Sigmoid colon (tissue), 7 donors: ENCODE data around the gene SNTA1. TPM values are rescaled to one million over a fixed set of nuclear protein-coding genes. Genes with fewer than 3 reads are reported as not detected.

Source experiments
- DNase-seq: peaks from one replicate; pipeline ENCODE4 v3.0.0-alpha.2; 2019
- H3K27ac ChIP-seq, 4 donors: fragments of 200-600 bp; sonication (generic); one replicate each; pipeline ENCODE4 v1.5.1; 2016 to 2019; ENCODE audit warnings: mild to moderate bottlenecking in 1 of 4
- H3K27me3 ChIP-seq, 3 donors: fragments of 200-600 bp; sonication (generic); one replicate each; pipeline ENCODE4 v1.5.1; 2019; ENCODE audit warnings: mild to moderate bottlenecking in 1 of 3
- H3K36me3 ChIP-seq, 4 donors: fragments of 200-600 bp; sonication (generic); one replicate each; pipeline ENCODE4 v1.5.1; 2016 to 2019
- H3K4me1 ChIP-seq, 4 donors: fragments of 200-600 bp; sonication (generic); one replicate each; pipeline ENCODE4 v1.5.1; 2017 to 2019
- H3K4me3 ChIP-seq, 4 donors: fragments of 200-600 bp; sonication (generic); one replicate each; pipeline ENCODE4 v1.5.1; 2017 to 2019; ENCODE audit warnings: mild to moderate bottlenecking in 2 of 4, moderate library complexity in 1 of 4
- H3K9me3 ChIP-seq, 4 donors: fragments of 200-600 bp in 3 of 4; sonication (generic) in 3 of 4; one replicate each; pipeline versions ENCODE4 v1.5.1 to v1.6.1; 2013 to 2019
- CTCF ChIP-seq, 4 experiments: fragments of 450-650 bp in 3 of 4; fragments of 200-600 bp in 1 of 4; IDR thresholded peaks; one replicate each; pipeline ENCODE4 v1.5.1; 2016 to 2019; ENCODE audit warnings: antibody characterized with exemption in 4 of 4, mild to moderate bottlenecking in 3 of 4, moderate library complexity in 2 of 4
- EP300 ChIP-seq, 4 donors: sonication (generic); formaldehyde crosslinking; IDR thresholded peaks; one replicate each; pipeline ENCODE4 v1.6.1; 2017; ENCODE audit warnings: antibody characterized with exemption in 4 of 4
- POLR2A ChIP-seq, 2 donors: fragments of 450-650 bp; IDR thresholded peaks; one replicate each; pipeline ENCODE4 v1.6.1; 2016; ENCODE audit warnings: antibody characterized with exemption in 2 of 2, mild to moderate bottlenecking in 2 of 2, moderate library complexity in 2 of 2
- POLR2AphosphoS5 ChIP-seq, 4 donors: sonication (generic); formaldehyde crosslinking; IDR thresholded peaks; one replicate each; pipeline ENCODE4 v1.6.1; 2017; ENCODE audit warnings: antibody characterized with exemption in 4 of 4
- WGBS, 2 donors: extraction: QIAGEN DNeasy Blood & Tissue Kit; methylation state at CpG; one replicate each; pipeline ENCODE4 v1.1.7; 2013; 5-methylcytosine and 5-hydroxymethylcytosine counted together
- intact Hi-C: fragments of 100-400 bp; cut with DNase I; formaldehyde crosslinking; loops from one replicate; pipeline ENCODE4 v1.15.1; 2023
- polyA plus RNA-seq, 3 donors: library from polyadenylated mRNA; stranded (reverse); fragments of 200-250 nt; gene quantifications; one replicate each; pipeline ENCODE4 v1.2.3, GENCODE V29; 2013
- total RNA-seq, 4 donors: library from RNA; depleted of rRNA; stranded (reverse); fragments of >200 nt; gene quantifications; one replicate each; pipeline ENCODE4 v1.1.0, GENCODE V29; 2016
- donor health status: healthy with polysubstance abuse.
- donor health status: Bipolar disorder and iron deficiency.
- donor health status: healthy.

Gene SNTA1
- total and polyA plus RNA-seq, 7 donors: 5.8 to 42.7 (median 29.3) TPM

- no peaks in the 10 kb centered on the region for H3K9me3 ChIP-seq
- WGBS, 2 donors: 87 to 88% methylated on average over 4 of the region's 4 CpGs
Measured at GRCh38 chr20:33373735-33374605, 69.6 kb downstream of the SNTA1 start.

GRCh38 chr20:33372993-33373441, 70.5 kb downstream of the SNTA1 start:
- no peak for DNase-seq
- Histone ChIP-seq H3K4me1 (peaks cover 0 to 7% (median 0%) of the 10 kb centered on the region in 4 donors), H3K27ac (peak overlapping the region in 2 of 4 donors; percentile 15 to 55), H3K27me3 (no peaks in the 10 kb centered on the region), H3K4me3 (no peak overlapping the region), H3K36me3 (peaks cover 0 to 93% (median 18%) of the 10 kb centered on the region in 4 donors), H3K9me3 (no peaks in the 10 kb centered on the region)
- intact Hi-C loops: no loop called here
- 90 to 93% methylated on average over 4 of the region's 4 CpGs for WGBS, 2 donors
- TF ChIP-seq EP300 (IDR thresholded peaks at IDR 0.05) (no peak), POLR2A (IDR thresholded peaks at IDR 0.05) (no peak), CTCF (IDR thresholded peaks at IDR 0.05) (no peak), POLR2AphosphoS5 (IDR thresholded peaks at IDR 0.05) (no peak)

More at GRCh38 chr20:33373735-33374605, 69.6 kb downstream of the SNTA1 start:
- Histone ChIP-seq H3K4me1 (peaks cover 0 to 7% (median 0%) of the 10 kb centered on the region in 4 donors), H3K27ac (peak overlapping the region in 2 of 4 donors; percentile 15 to 55), H3K36me3 (peaks cover 0 to 93% (median 27%) of the 10 kb centered on the region in 4 donors), H3K4me3 (no peak overlapping the region), H3K27me3 (no peaks in the 10 kb centered on the region)
- TF ChIP-seq POLR2AphosphoS5 (IDR thresholded peaks at IDR 0.05) (no peak), CTCF (IDR thresholded peaks at IDR 0.05) (no peak), EP300 (IDR thresholded peaks at IDR 0.05) (no peak), POLR2A (IDR thresholded peaks at IDR 0.05) (no peak)
- no peak for DNase-seq
- intact Hi-C loops: no loop called here

DNA sequence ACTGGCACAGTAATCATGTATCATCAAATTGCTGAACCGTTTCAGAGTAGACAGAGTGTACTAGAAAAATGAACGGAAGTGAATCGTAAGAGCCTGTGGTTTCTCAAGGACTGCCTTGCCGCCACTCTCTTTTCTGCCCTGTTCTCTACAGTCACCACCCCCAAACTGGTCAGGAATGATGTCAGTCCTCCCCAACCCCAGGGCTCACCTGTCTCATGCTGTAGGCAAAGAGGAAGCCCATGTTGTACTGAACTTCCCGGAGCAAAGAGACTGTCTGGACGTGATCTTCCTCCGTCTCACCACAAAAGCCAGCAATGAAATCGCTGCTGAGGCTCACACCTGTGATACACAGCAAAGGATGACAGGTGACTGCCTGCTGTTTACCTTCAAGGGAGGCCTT, 73.3 kb downstream of the SNTA1 start:
- no peaks in the 10 kb centered on the region for H3K27me3 ChIP-seq
- intact Hi-C loops: no loop called here
- peaks cover 0 to 93% (median 25%) of the 10 kb centered on the region in 4 donors for H3K36me3 ChIP-seq
- no peak for DNase-seq
- H3K4me1 ChIP-seq: peaks cover 0 to 7% (median 0%) of the 10 kb centered on the region in 4 donors
- no peaks in the 10 kb centered on the region for H3K9me3 ChIP-seq
- WGBS, 2 donors: 87 to 91% methylated on average over 8 of the region's 8 CpGs
- no peak overlapping the region for H3K4me3 ChIP-seq
- H3K27ac ChIP-seq: no peak overlapping the region
- TF ChIP-seq EP300 (IDR thresholded peaks at IDR 0.05): no peak
- no peak for TF ChIP-seq POLR2A (IDR thresholded peaks at IDR 0.05)
- TF ChIP-seq POLR2AphosphoS5 (IDR thresholded peaks at IDR 0.05): no peak
- no peak for TF ChIP-seq CTCF (IDR thresholded peaks at IDR 0.05)

DNA sequence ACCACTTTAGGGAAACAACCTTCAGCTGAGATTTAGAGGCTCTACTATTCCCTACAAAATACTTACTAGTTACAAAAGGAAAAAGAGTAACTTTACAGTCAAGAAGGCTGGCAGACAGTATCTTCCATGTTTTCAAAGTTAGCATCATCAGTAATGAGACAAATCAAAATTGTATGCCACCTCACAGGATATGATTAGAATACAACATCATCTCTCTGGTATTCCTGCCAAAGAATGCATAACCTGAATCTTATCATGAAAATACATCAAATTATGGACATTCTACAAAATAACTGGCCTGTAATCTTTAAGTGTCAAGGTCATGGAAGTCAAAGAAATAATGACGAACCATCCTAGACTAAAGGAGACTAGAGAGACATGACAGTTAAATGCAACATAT, 80.7 kb downstream of the SNTA1 start:
- H3K4me3 ChIP-seq: no peak overlapping the region
- no peak overlapping the region for H3K27ac ChIP-seq

More for the DNA sequence above, 80.7 kb downstream of the SNTA1 start:
- H3K27me3 ChIP-seq: no peaks in the 10 kb centered on the region
- no peaks in the 10 kb centered on the region for H3K4me1 ChIP-seq
- DNase-seq: no peak
- peaks cover 0 to 98% (median 42%) of the 10 kb centered on the region in 4 donors for H3K36me3 ChIP-seq
- H3K9me3 ChIP-seq: no peaks in the 10 kb centered on the region
- intact Hi-C loops: no loop called here
- WGBS, 2 donors: 92 to 96% methylated on average over 1 of the region's 1 CpG
- TF ChIP-seq POLR2A (IDR thresholded peaks at IDR 0.05) (no peak), POLR2AphosphoS5 (IDR thresholded peaks at IDR 0.05) (no peak), EP300 (IDR thresholded peaks at IDR 0.05) (no peak), CTCF (IDR thresholded peaks at IDR 0.05) (no peak)
